Adipocyte (in vitro differentiated cells): ENCODE measurements around the gene CCDC197.

ENCODE experiments used
- DNase-seq: peaks from one replicate; pipeline ENCODE4 v3.0.0-alpha.2; 2015; ENCODE audit warnings: low read depth
- H3K27me3 ChIP-seq: replicated peaks from 2 replicates; pipeline ENCODE4 v1.7.0; 2013; ENCODE audit warnings: mild to moderate bottlenecking, low read length, moderate library complexity; ENCODE audit not compliant: control insufficient read depth, insufficient read depth
- H3K36me3 ChIP-seq: 2 replicates; pipeline ENCODE4 v1.7.0; 2013; ENCODE audit warnings: low read length, mild to moderate bottlenecking, moderate library complexity; ENCODE audit not compliant: control insufficient read depth, insufficient read depth, severe bottlenecking
- H3K4me1 ChIP-seq: 2 replicates; pipeline ENCODE4 v1.7.0; 2013; ENCODE audit warnings: mild to moderate bottlenecking, low read length, moderate library complexity; ENCODE audit not compliant: control insufficient read depth, insufficient read depth
- H3K4me3 ChIP-seq: 2 replicates; pipeline ENCODE4 v1.7.0; 2013; ENCODE audit warnings: mild to moderate bottlenecking, low read length, moderate library complexity
- H3K9ac ChIP-seq: 2 replicates; pipeline ENCODE4 v1.7.0; 2013; ENCODE audit warnings: mild to moderate bottlenecking, low read length, moderate library complexity
- H3K9me3 ChIP-seq: 2 replicates; pipeline ENCODE4 v1.7.0; 2013; ENCODE audit warnings: mild to moderate bottlenecking, low read length, moderate library complexity; ENCODE audit not compliant: control insufficient read depth

The CCDC197 gene

GRCh38 chr14:93982230-93983007 is 14.7 kb upstream of the CCDC197 start:
- Histone ChIP-seq H3K4me3 (no peak overlapping the region), H3K36me3 (no peaks in the 10 kb centered on the region), H3K9me3 (peaks cover 4% of the 10 kb centered on the region), H3K27me3 (no peaks in the 10 kb centered on the region), H3K4me1 (peaks cover 16% of the 10 kb centered on the region), H3K9ac (no peak overlapping the region)
- DNase-seq = no peak

- no peaks in the 10 kb centered on the region for H3K27me3 ChIP-seq
- H3K4me3 ChIP-seq = no peak overlapping the region
- peaks cover 16% of the 10 kb centered on the region for H3K4me1 ChIP-seq
- no peak overlapping the region for H3K9ac ChIP-seq
- H3K36me3 ChIP-seq = no peaks in the 10 kb centered on the region
- no peaks in the 10 kb centered on the region for H3K9me3 ChIP-seq
- DNase-seq = peak; percentile 29
Observed at GRCh38 chr14:93984070-93984469, 13.0 kb upstream of the CCDC197 start.

GRCh38 chr14:93984987-93985410 is 12.1 kb upstream of the CCDC197 start:
- Histone ChIP-seq H3K9me3 (no peaks in the 10 kb centered on the region), H3K4me1 (peaks cover 16% of the 10 kb centered on the region), H3K27me3 (no peaks in the 10 kb centered on the region), H3K36me3 (no peaks in the 10 kb centered on the region), H3K9ac (no peak overlapping the region), H3K4me3 (no peak overlapping the region)
- peak; percentile 53 for DNase-seq

- Histone ChIP-seq H3K4me1 (peaks cover 10% of the 10 kb centered on the region), H3K36me3 (no peaks in the 10 kb centered on the region), H3K27me3 (no peaks in the 10 kb centered on the region), H3K9ac (no peak overlapping the region), H3K4me3 (no peak overlapping the region), H3K9me3 (no peaks in the 10 kb centered on the region)
- DNase-seq = no peak
Observed at GRCh38 chr14:93986955-93987354, 10.1 kb upstream of the CCDC197 start.

GRCh38 chr14:93987376-93987775 is 9.7 kb upstream of the CCDC197 start:
- H3K4me3 ChIP-seq = no peak overlapping the region
- H3K9me3 ChIP-seq = no peaks in the 10 kb centered on the region
- H3K27me3 ChIP-seq = no peaks in the 10 kb centered on the region
- DNase-seq = no peak
- H3K9ac ChIP-seq = no peak overlapping the region
- H3K36me3 ChIP-seq = no peaks in the 10 kb centered on the region
- peaks cover 10% of the 10 kb centered on the region for H3K4me1 ChIP-seq

- Histone ChIP-seq H3K36me3 (no peaks in the 10 kb centered on the region), H3K9me3 (no peaks in the 10 kb centered on the region), H3K4me1 (peaks cover 10% of the 10 kb centered on the region), H3K27me3 (no peaks in the 10 kb centered on the region), H3K4me3 (no peak overlapping the region), H3K9ac (no peak overlapping the region)
- no peak for DNase-seq
Observed at GRCh38 chr14:93987815-93988476, 9.2 kb upstream of the CCDC197 start.

GRCh38 chr14:93989939-93990338 is 7.2 kb upstream of the CCDC197 start:
- no peak overlapping the region for H3K9ac ChIP-seq
- H3K4me1 ChIP-seq = no peaks in the 10 kb centered on the region
- H3K36me3 ChIP-seq = no peaks in the 10 kb centered on the region
- no peaks in the 10 kb centered on the region for H3K9me3 ChIP-seq
- DNase-seq = no peak
- H3K27me3 ChIP-seq = no peaks in the 10 kb centered on the region
- no peak overlapping the region for H3K4me3 ChIP-seq

- Histone ChIP-seq H3K4me1 (peaks cover 4% of the 10 kb centered on the region), H3K9me3 (no peaks in the 10 kb centered on the region), H3K9ac (no peak overlapping the region), H3K27me3 (no peaks in the 10 kb centered on the region), H3K4me3 (no peak overlapping the region), H3K36me3 (no peaks in the 10 kb centered on the region)
- no peak for DNase-seq
Observed at GRCh38 chr14:93991212-93991611, 5.9 kb upstream of the CCDC197 start.

GRCh38 chr14:93991649-93992048 is 5.5 kb upstream of the CCDC197 start:
- H3K27me3 ChIP-seq = no peaks in the 10 kb centered on the region
- DNase-seq = no peak
- no peak overlapping the region for H3K4me3 ChIP-seq
- H3K36me3 ChIP-seq = no peaks in the 10 kb centered on the region
- H3K9ac ChIP-seq = no peak overlapping the region
- peaks cover 4% of the 10 kb centered on the region for H3K4me1 ChIP-seq
- no peaks in the 10 kb centered on the region for H3K9me3 ChIP-seq

GRCh38 chr14:93993382-93993781 is 3.7 kb upstream of the CCDC197 start:
- no peak for DNase-seq
- H3K9ac ChIP-seq = no peak overlapping the region
- peaks cover 4% of the 10 kb centered on the region for H3K4me1 ChIP-seq
- H3K36me3 ChIP-seq = no peaks in the 10 kb centered on the region
- H3K9me3 ChIP-seq = no peaks in the 10 kb centered on the region
- no peak overlapping the region for H3K4me3 ChIP-seq
- H3K27me3 ChIP-seq = peaks cover 13% of the 10 kb centered on the region

- H3K36me3 ChIP-seq = no peaks in the 10 kb centered on the region
- peak; percentile 70 for DNase-seq
- H3K27me3 ChIP-seq = peaks cover 19% of the 10 kb centered on the region
- peaks cover 4% of the 10 kb centered on the region for H3K4me1 ChIP-seq
- H3K9ac ChIP-seq = no peak overlapping the region
- H3K4me3 ChIP-seq = no peak overlapping the region
- H3K9me3 ChIP-seq = no peaks in the 10 kb centered on the region
Observed at GRCh38 chr14:93994919-93995682, 2.0 kb upstream of the CCDC197 start.
